K562 (cell line): ENCODE results near the gene HAL. TPM values are rescaled to one million over a fixed set of nuclear protein-coding genes. Genes with fewer than 3 reads are reported as not detected.

Source experiments
- ATAC-seq: fragments of 200-7000 bp; cut with Tn5 transposase; 3 replicates; pipeline ENCODE4 v1.9.1; 2020; ENCODE audit warnings: moderate library complexity
- Bru-seq: library from RNA; stranded (reverse); fragments of 400-500 nt; gene quantifications from one replicate; lab custom pipeline; 2021; lab: Mats Ljungman, UMichigan
- BruChase-seq, 2 experiments: library from RNA; stranded (reverse); fragments of 400-500 nt; gene quantifications; one replicate each; lab custom pipeline; 2021; lab: Mats Ljungman, UMichigan
- BruUV-seq: library from RNA; stranded (reverse); fragments of 400-500 nt; replicated peaks from 2 replicates; lab custom pipeline; 2021; lab: Mats Ljungman, UMichigan
- CTCF ChIA-PET: fragments of 300-600 bp; formaldehyde crosslinking; extraction: SDS; loops from one replicate; lab custom pipeline; 2021; ENCODE audit warnings: low intra/inter-chr PET ratio; lab: Yijun Ruan, JAX
- POLR2A ChIA-PET: fragments of 300-600, 350-650 bp; sonication (Branson Sonifier 250); formaldehyde crosslinking; extraction: SDS; loops from one replicate; lab custom pipeline; 2021; ENCODE audit warnings: antibody characterized with exemption, inconsistent platforms; lab: Yijun Ruan, JAX
- DNase-seq, 4 experiments: peaks; one replicate each; pipeline versions ENCODE4 v3.0.0 to v3.0.0-alpha.2; 2011 to 2018; ENCODE audit warnings: low spot score in 3 of 4, mixed read lengths in 3 of 4; ENCODE audit errors: extremely low read depth in 1 of 4
- FAIRE-seq: peaks from 2 replicates; lab custom pipeline; 2011; peaks lifted over from hg19 to GRCh38; lab: Jason Lieb, UNC
- H2AFZ ChIP-seq: 2 replicates; pipeline ENCODE4 v1.6.0; 2011; ENCODE audit warnings: low read depth, low read length, control low read depth, inconsistent platforms
- H3K27ac ChIP-seq: fragments of 200-600 bp; 3 replicates; pipeline ENCODE4 v1.8.0; 2011; ENCODE audit warnings: low read depth, mild to moderate bottlenecking, control low read depth, inconsistent platforms, low read length, moderate library complexity, mixed read lengths; ENCODE audit errors: extremely low read depth
- H3K27me3 ChIP-seq, 2 experiments: fragments of 300-600 bp in 1 of 2; 2 replicates in 1 of 2; 3 replicates in 1 of 2; pipeline versions ENCODE4 v1.6.0 to v1.8.0; 2011; ENCODE audit warnings: inconsistent platforms in 2 of 2, low read length in 2 of 2, mild to moderate bottlenecking in 1 of 2, mixed read lengths in 1 of 2, moderate library complexity in 1 of 2; ENCODE audit not compliant: control insufficient read depth in 2 of 2, insufficient read depth in 2 of 2
- H3K36me3 ChIP-seq: fragments of 300-600 bp; 3 replicates; pipeline ENCODE4 v1.8.0; 2011; ENCODE audit warnings: mild to moderate bottlenecking, low read length, inconsistent platforms; ENCODE audit not compliant: control insufficient read depth, insufficient read depth
- H3K4me1 ChIP-seq, 2 experiments: fragments of 200-600 bp in 1 of 2; replicated peaks in 1 of 2; 2 replicates in 1 of 2; 3 replicates in 1 of 2; pipeline versions ENCODE4 v1.5.1 to v1.8.0; 2011; ENCODE audit warnings: inconsistent platforms in 2 of 2, low read length in 2 of 2, mild to moderate bottlenecking in 1 of 2, mixed read lengths in 1 of 2, moderate library complexity in 1 of 2; ENCODE audit not compliant: control insufficient read depth in 2 of 2, insufficient read depth in 2 of 2
- H3K4me2 ChIP-seq: 2 replicates; pipeline ENCODE4 v1.6.1; 2011; ENCODE audit warnings: low read length, control low read depth, inconsistent platforms, mixed read lengths; ENCODE audit not compliant: insufficient read depth
- H3K4me3 ChIP-seq: fragments of 200-600 bp; sonication (generic), shearing (Covaris generic); 2 replicates; pipeline ENCODE4 v1.5.1; 2016; ENCODE audit warnings: control low read depth, inconsistent platforms
- H3K79me2 ChIP-seq: fragments of 200-600 bp; 3 replicates; pipeline ENCODE4 v1.8.0; 2011; ENCODE audit warnings: low read length, inconsistent platforms; ENCODE audit not compliant: control insufficient read depth, insufficient read depth
- H3K9ac ChIP-seq, 2 experiments: 2 replicates each; pipeline versions ENCODE4 v1.6.0 to v1.6.1; 2011; ENCODE audit warnings: low read depth in 2 of 2, low read length in 2 of 2, control low read depth in 1 of 2, inconsistent platforms in 1 of 2, mild to moderate bottlenecking in 1 of 2, mixed read lengths in 1 of 2; ENCODE audit not compliant: insufficient read depth in 1 of 2
- H3K9me1 ChIP-seq: one replicate; pipeline ENCODE4 v1.6.0; 2011; ENCODE audit warnings: inconsistent platforms, mild to moderate bottlenecking, low read length, moderate library complexity; ENCODE audit not compliant: control insufficient read depth, insufficient read depth
- H3K9me3 ChIP-seq: replicated peaks from 2 replicates; pipeline ENCODE4 v1.5.1; 2011; ENCODE audit warnings: low read depth, low read length, inconsistent platforms; ENCODE audit not compliant: control insufficient read depth, insufficient read depth
- H4K20me1 ChIP-seq: replicated peaks from 2 replicates; pipeline ENCODE4 v1.6.1; 2011; ENCODE audit warnings: low read length, inconsistent platforms, mixed read lengths; ENCODE audit not compliant: control insufficient read depth, insufficient read depth
- C11orf30 ChIP-seq: fragments of 450-650 bp; IDR thresholded peaks from 2 replicates; pipeline ENCODE4 v1.6.1; 2016; ENCODE audit warnings: low read depth, mild to moderate bottlenecking
- CBFA2T3 ChIP-seq: fragments of 450-650 bp; IDR thresholded peaks from 2 replicates; pipeline ENCODE4 v1.6.1; 2017
- CEBPB ChIP-seq: fragments of 450-650 bp; IDR thresholded peaks from 2 replicates; pipeline ENCODE4 v1.6.1; 2016; ENCODE audit warnings: missing genetic modification characterization, missing compliant biosample characterization
- CEBPG ChIP-seq, 3 experiments: fragments of 200-800 bp in 1 of 3; sonication (Bioruptor generic) in 1 of 3; sonication (generic) in 1 of 3; formaldehyde crosslinking in 1 of 3; IDR thresholded peaks in 2 of 3; conservative IDR thresholded peaks in 1 of 3; 2 replicates each; pipeline versions ENCODE4 v1.6.1 to v1.8.0; 2016 to 2022; ENCODE audit warnings: missing compliant biosample characterization in 2 of 3, missing genetic modification characterization in 2 of 3, mild to moderate bottlenecking in 1 of 3, missing genetic modification reagents in 1 of 3
- DMBX1 ChIP-seq: fragments of 250-450 bp; sonication (Bioruptor Pico); IDR thresholded peaks from 2 replicates; pipeline ENCODE4 v1.8.0; 2022; ENCODE audit warnings: inconsistent platforms, mild to moderate bottlenecking, moderate library complexity, borderline replicate concordance
- GABPA ChIP-seq: fragments of 200-800 bp; sonication (Bioruptor generic); conservative IDR thresholded peaks from 2 replicates; pipeline ENCODE4 v1.6.1; 2016; ENCODE audit warnings: low read depth, missing genetic modification characterization, missing compliant biosample characterization
- KAT2B ChIP-seq: IDR thresholded peaks from one replicate; pipeline ENCODE4 v1.6.1; 2012; ENCODE audit warnings: low read depth, mild to moderate bottlenecking, control low read depth, inconsistent platforms, low read length, moderate library complexity
- ZEB2 ChIP-seq: fragments of 450-650 bp; IDR thresholded peaks from 2 replicates; pipeline ENCODE4 v1.6.1; 2016
- ZFP36 ChIP-seq: fragments of 150-350 bp; IDR thresholded peaks from 2 replicates; pipeline ENCODE4 v1.6.1; 2018; ENCODE audit warnings: low read length, low read depth; ENCODE audit not compliant: partially characterized antibody
- WGBS: fragments of 100-300 bp; shearing (Covaris generic); methylation state at CpG from one replicate; pipeline ENCODE4 v1.1.6; 2016; ENCODE audit warnings: low coverage, mixed read lengths; ENCODE audit not compliant: insufficient coverage; ENCODE audit errors: missing lambda C conversion rate; 5-methylcytosine and 5-hydroxymethylcytosine counted together
- in situ Hi-C: fragments of 300-500 bp; cut with MboI; formaldehyde crosslinking; loops from 4 replicates; pipeline ENCODE4 v1.15.0; 2018; ENCODE audit warnings: inconsistent platforms, mixed read lengths
- intact Hi-C: fragments of 100-400 bp; cut with micrococcal nuclease; formaldehyde crosslinking; loops from 2 replicates; pipeline ENCODE4 v1.14.2; 2022
- long read RNA-seq, 3 experiments: library from polyadenylated mRNA in 2 of 3; library from RNA in 1 of 3; unstranded in 2 of 3; stranded (forward) in 1 of 3; transcript quantifications; one replicate each; pipeline ENCODE4 v2.0.0, GENCODE V29; 2019 to 2022
- polyA minus RNA-seq, 3 experiments: library from RNA; depleted of rRNA, polyadenylated mRNA; stranded (reverse); fragments of >200 nt; gene quantifications; 2 replicates each; pipeline ENCODE4 v1.2.3, GENCODE V29; 2011
- polyA plus RNA-seq, 8 experiments: library from polyadenylated mRNA; depleted of rRNA in 4 of 8; stranded (reverse) in 5 of 8; unstranded in 3 of 8; fragments of >200 nt; fragmentation: Nextera tagmentation in 2 of 8; fragmentation: Illumina TruSeq in 1 of 8; extraction: Ambion mirVana in 2 of 8; extraction: Trizol in 1 of 8; gene quantifications; 2 replicates each; pipeline versions ENCODE4 v1.2.1 to v1.2.3, GENCODE V29; 2011 to 2014; ENCODE audit warnings: inconsistent platforms in 1 of 8, missing spikeins in 1 of 8
- total RNA-seq, 7 experiments: library from RNA; depleted of rRNA in 6 of 7; stranded (reverse); fragments of >200 nt in 6 of 7; fragmentation: Illumina TruSeq in 2 of 7; extraction: Trizol in 2 of 7; gene quantifications; 2 replicates each; pipeline versions ENCODE4 v1.2.1 to v1.2.3, GENCODE V29; 2011 to 2021; ENCODE audit warnings: low replicate concordance in 1 of 7
- TF ChIP-seq, protein P1 (sequence below): sonication (generic); formaldehyde crosslinking; IDR thresholded peaks from 2 replicates; pipeline ENCODE4 v1.8.0; 2022; ENCODE audit warnings: mild to moderate bottlenecking, missing genetic modification reagents

HAL gene, protein sequence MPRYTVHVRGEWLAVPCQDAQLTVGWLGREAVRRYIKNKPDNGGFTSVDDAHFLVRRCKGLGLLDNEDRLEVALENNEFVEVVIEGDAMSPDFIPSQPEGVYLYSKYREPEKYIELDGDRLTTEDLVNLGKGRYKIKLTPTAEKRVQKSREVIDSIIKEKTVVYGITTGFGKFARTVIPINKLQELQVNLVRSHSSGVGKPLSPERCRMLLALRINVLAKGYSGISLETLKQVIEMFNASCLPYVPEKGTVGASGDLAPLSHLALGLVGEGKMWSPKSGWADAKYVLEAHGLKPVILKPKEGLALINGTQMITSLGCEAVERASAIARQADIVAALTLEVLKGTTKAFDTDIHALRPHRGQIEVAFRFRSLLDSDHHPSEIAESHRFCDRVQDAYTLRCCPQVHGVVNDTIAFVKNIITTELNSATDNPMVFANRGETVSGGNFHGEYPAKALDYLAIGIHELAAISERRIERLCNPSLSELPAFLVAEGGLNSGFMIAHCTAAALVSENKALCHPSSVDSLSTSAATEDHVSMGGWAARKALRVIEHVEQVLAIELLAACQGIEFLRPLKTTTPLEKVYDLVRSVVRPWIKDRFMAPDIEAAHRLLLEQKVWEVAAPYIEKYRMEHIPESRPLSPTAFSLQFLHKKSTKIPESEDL
- 0.90 and 1.3 TPM in 2 replicates for total RNA-seq (2011; cell fraction: chromatin; rRNA removed; ENCODE audit: low replicate concordance)
- not detected in 2 replicates for total RNA-seq (2011; cell fraction: nucleolus; rRNA removed)
- 2.4 TPM in 1 of 2 replicates, not detected in the other for total RNA-seq (2011; cell fraction: nucleoplasm; rRNA removed)
- not detected in 2 replicates for total RNA-seq (2014; rRNA removed)
- not detected in 2 replicates for total RNA-seq (2014; rRNA removed; fragmentation: Illumina TruSeq; extraction: Trizol)
- 0.04 TPM in 1 of 2 replicates, not detected in the other for total RNA-seq (2015; rRNA removed; fragmentation: Illumina TruSeq; extraction: Trizol)
- 0.20 TPM in 1 of 2 replicates, not detected in the other for total RNA-seq (2021)
- 0.03 and 0.36 TPM in 2 replicates for polyA plus RNA-seq (2011; rRNA removed)
- 0.03 TPM in 1 of 2 replicates, not detected in the other for polyA plus RNA-seq (2011; cell fraction: cytosol; rRNA removed)
- 0.34 and 0.76 TPM in 2 replicates for polyA plus RNA-seq (2011; cell fraction: nucleus; rRNA removed)
- polyA plus RNA-seq (2012): 0.09 and 0.12 TPM in 2 replicates
- 0.03 and 0.04 TPM in 2 replicates for polyA plus RNA-seq (2014; fragmentation: Illumina TruSeq; extraction: Trizol)
- polyA plus RNA-seq (2014; fragmentation: Nextera tagmentation; extraction: Ambion mirVana): not detected
- polyA plus RNA-seq (2014; rRNA removed): 0.28 TPM in 1 of 2 replicates, not detected in the other
- polyA minus RNA-seq (2011; rRNA and poly(A)+ RNA removed): not detected in 2 replicates
- polyA minus RNA-seq (2011; cell fraction: cytosol; rRNA and poly(A)+ RNA removed): not detected in 2 replicates
- not detected in 2 replicates for polyA minus RNA-seq (2011; cell fraction: nucleus; rRNA and poly(A)+ RNA removed)
- percentile 24 among the genes with signal in this experiment for Bru-seq, nascent RNA
- BruChase-seq, experiment 1, labeled RNA remaining after a 2-hour chase: percentile 26 among the genes with signal in this experiment
- percentile 25 among the genes with signal in this experiment for BruChase-seq, experiment 2, labeled RNA remaining after a 6-hour chase
- long read RNA-seq, experiment 1: 0 reads
- long read RNA-seq, experiment 2: 0 reads
- long read RNA-seq, experiment 3: 0 reads

DNA sequence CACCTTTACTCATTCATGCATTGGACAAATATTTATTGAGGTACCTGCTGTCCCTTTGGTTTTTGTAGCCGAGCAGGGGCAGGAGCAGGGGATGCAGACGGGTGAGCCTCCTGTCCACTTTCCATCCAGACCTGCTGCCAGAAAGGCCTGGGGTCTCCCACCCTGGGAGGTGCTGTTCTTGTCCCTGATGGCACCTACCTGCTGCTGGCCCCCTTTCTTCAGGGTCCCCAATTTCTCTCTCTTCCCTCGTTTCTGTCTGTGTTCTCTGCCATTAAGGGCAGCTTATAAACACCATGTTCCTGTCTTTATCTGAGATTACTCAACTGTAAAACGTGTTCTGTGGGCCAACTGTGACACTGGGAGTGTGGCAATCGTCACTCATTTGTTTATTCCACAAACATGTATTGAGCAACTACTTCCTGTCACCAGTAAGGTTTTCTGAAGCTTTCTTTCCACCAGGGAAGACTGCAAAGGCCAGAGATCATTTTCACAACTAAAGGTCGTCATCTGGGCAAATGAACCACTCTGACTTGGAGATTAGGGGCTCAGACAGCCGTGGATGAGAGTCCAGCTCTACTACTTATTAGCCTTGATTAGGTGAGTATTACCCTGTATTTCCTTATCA is at the start of gene HAL:
Gene HAL (minus strand): TSS at position 311 of the 625 bp plus-strand sequence. CDS start 434 bp downstream, outside the sequence.
- in situ Hi-C loops: no loop called here
- ATAC-seq: no peak
- TF ChIP-seq, protein P1, sequence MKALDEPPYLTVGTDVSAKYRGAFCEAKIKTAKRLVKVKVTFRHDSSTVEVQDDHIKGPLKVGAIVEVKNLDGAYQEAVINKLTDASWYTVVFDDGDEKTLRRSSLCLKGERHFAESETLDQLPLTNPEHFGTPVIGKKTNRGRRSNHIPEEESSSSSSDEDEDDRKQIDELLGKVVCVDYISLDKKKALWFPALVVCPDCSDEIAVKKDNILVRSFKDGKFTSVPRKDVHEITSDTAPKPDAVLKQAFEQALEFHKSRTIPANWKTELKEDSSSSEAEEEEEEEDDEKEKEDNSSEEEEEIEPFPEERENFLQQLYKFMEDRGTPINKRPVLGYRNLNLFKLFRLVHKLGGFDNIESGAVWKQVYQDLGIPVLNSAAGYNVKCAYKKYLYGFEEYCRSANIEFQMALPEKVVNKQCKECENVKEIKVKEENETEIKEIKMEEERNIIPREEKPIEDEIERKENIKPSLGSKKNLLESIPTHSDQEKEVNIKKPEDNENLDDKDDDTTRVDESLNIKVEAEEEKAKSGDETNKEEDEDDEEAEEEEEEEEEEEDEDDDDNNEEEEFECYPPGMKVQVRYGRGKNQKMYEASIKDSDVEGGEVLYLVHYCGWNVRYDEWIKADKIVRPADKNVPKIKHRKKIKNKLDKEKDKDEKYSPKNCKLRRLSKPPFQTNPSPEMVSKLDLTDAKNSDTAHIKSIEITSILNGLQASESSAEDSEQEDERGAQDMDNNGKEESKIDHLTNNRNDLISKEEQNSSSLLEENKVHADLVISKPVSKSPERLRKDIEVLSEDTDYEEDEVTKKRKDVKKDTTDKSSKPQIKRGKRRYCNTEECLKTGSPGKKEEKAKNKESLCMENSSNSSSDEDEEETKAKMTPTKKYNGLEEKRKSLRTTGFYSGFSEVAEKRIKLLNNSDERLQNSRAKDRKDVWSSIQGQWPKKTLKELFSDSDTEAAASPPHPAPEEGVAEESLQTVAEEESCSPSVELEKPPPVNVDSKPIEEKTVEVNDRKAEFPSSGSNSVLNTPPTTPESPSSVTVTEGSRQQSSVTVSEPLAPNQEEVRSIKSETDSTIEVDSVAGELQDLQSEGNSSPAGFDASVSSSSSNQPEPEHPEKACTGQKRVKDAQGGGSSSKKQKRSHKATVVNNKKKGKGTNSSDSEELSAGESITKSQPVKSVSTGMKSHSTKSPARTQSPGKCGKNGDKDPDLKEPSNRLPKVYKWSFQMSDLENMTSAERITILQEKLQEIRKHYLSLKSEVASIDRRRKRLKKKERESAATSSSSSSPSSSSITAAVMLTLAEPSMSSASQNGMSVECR (CRISPR knock-in tag): no peak
- TF ChIP-seq CEBPB (tag) (peak; percentile 89), ZEB2 (no peak), ZFP36 (no peak), KAT2B (no peak), CEBPG (CRISPR knock-in tag; IDR thresholded peaks at IDR 0.05) (no peak), CEBPG (tag; conservative IDR thresholded peaks at IDR 0.05 in 1 of 2, IDR thresholded peaks at IDR 0.05 in 1 of 2) (peak; percentile 74 to 89), CBFA2T3 (no peak), DMBX1 (CRISPR knock-in tag) (no peak), GABPA (tag) (0 out of 2 replicates have a peak, but pooled peaks have one; percentile 38), C11orf30 (no peak)

More for the DNA sequence above, at the start of gene HAL:
- no peak within 1 kb of the TSS for H3K27ac ChIP-seq
- DNase-seq: no peak
- H3K4me1 ChIP-seq: peaks cover 0 to 5% of the 10 kb centered on the region in 2 experiments; a peak in 1 of 5 replicates
- no peaks in the 10 kb centered on the region for H3K79me2 ChIP-seq
- no peaks in the 10 kb centered on the region for H3K9me3 ChIP-seq
- ChIA-PET CTCF (no interaction called here), POLR2A (no interaction called here)
- no peaks in the 10 kb centered on the region for H3K9me1 ChIP-seq
- H2AFZ ChIP-seq: no peak within 1 kb of the TSS
- no peak for FAIRE-seq
- H3K4me3 ChIP-seq: no peak within 1 kb of the TSS
- no peaks in the 10 kb centered on the region; the same call in 1 of the 2 replicates for H4K20me1 ChIP-seq
- no TSS peak for BruUV-seq
- no peaks in the 10 kb centered on the region for H3K36me3 ChIP-seq
- intact Hi-C loops: loop anchor here (5.0 to 10.0 kb wide), 2 partner anchors 174 to 371 kb away; no protein-coding TSS in a partner anchor
- peak within 1 kb of the TSS in 1 of 2 experiments; percentile 56; a peak in 2 of 4 replicates for H3K9ac ChIP-seq
- H3K27me3 ChIP-seq: peaks cover 2 to 16% of the 10 kb centered on the region in 2 experiments; a peak in 3 of 5 replicates
- 3% methylated on average over 7 of the region's 7 CpGs for WGBS
- no peak within 1 kb of the TSS for H3K4me2 ChIP-seq
